ENCODE data around the gene FLNC. TPM values are rescaled to one million over a fixed set of nuclear protein-coding genes. Genes with fewer than 3 reads are reported as not detected.

FLNC gene
- total and polyA plus RNA-seq, 2 donors (not counting 1 experiment from before 2014, with no cell fraction given) = 0.01 TPM; not detected in 1

DNA sequence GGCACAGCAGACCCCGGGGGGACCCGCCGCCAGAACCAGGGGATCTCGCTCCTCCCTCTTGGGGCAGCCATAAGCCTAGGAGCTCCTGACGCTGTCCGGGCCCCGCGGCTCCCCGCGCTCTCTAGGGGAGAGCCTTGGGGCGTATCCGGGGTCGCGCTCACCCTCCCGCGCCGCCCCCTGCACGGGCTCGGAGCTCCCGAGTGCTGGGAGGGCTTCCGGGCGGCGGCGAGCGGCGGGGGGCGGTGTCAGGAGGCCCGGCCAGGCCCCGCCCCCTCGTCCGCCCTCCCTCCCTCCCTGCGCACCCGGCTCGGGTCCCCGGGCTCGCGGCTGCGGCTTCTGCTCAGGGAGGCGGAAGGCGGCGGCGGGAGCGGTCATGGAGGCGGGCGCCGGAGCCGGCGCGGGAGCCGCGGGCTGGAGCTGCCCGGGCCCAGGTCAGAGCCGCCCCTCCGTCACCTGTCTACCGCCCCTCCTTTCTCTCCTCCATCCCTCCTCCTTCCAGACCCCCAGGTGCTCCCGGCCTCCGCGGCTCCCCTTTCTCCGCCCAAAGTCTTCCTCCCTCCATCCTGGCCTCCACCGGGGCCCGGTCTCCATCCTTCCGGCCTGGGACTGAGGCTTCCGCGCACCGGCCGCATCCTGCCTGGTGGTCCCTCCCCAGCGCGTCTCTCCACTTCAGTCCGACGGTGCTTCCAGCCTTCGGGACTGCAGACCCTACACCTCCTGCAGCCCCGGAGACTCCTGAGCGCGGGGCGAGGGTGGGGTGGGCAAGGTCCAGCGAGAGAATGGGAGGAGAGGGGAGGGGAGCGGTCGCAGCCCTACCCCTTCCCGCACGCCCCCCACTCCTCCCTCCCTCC, 38.9 kb upstream of the FLNC start, which contains the start of gene CCDC136:
Gene CCDC136 (plus strand): TSS at position 848 of the 851 bp plus-strand sequence. CDS start 444 bp downstream, outside the sequence.
- DNase-seq = peak; percentile 83
- peak within 1 kb of the TSS; percentile 100 for H3K4me2 ChIP-seq (replicated peaks; ENCODE audit: low read depth, low read length, poor library complexity, severe bottlenecking)
- H3K36me3 ChIP-seq (replicated peaks in 1 of 2; ENCODE audit: control extremely low read depth in 1 of 2, control insufficient read depth in 1 of 2, extremely low read depth in 1 of 2, insufficient read depth in 2 of 2, low read length in 1 of 2) = no peaks in the 10 kb centered on the region
- peak within 1 kb of the TSS; percentile 57 for H3K27ac Mint-ChIP-seq
- no peak for TF ChIP-seq EZH2 (IDR thresholded peaks at IDR 0.05; ENCODE audit: borderline replicate concordance, insufficient read depth, low read depth, low read length, poor library complexity, severe bottlenecking)
- TF ChIP-seq, protein P1, sequence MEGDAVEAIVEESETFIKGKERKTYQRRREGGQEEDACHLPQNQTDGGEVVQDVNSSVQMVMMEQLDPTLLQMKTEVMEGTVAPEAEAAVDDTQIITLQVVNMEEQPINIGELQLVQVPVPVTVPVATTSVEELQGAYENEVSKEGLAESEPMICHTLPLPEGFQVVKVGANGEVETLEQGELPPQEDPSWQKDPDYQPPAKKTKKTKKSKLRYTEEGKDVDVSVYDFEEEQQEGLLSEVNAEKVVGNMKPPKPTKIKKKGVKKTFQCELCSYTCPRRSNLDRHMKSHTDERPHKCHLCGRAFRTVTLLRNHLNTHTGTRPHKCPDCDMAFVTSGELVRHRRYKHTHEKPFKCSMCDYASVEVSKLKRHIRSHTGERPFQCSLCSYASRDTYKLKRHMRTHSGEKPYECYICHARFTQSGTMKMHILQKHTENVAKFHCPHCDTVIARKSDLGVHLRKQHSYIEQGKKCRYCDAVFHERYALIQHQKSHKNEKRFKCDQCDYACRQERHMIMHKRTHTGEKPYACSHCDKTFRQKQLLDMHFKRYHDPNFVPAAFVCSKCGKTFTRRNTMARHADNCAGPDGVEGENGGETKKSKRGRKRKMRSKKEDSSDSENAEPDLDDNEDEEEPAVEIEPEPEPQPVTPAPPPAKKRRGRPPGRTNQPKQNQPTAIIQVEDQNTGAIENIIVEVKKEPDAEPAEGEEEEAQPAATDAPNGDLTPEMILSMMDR (IDR thresholded peaks at IDR 0.05) = no peak
- no peaks in the 10 kb centered on the region for H3K27me3 ChIP-seq (replicated peaks in 1 of 4; ENCODE audit: control extremely low read depth in 1 of 4, control insufficient read depth in 3 of 4, insufficient read depth in 4 of 4, low read length in 3 of 4)
- CTCF ChIA-PET = interaction anchor here (1.2 to 1.3 kb wide), 2 partner anchors 10 to 51 kb away, joined by 3 read pairs; no protein-coding TSS in a partner anchor
- peak within 1 kb of the TSS; percentile 96 for H2AFZ ChIP-seq (ENCODE audit: insufficient read depth, low read depth, low read length, poor library complexity, severe bottlenecking)
- no peak within 1 kb of the TSS for H3K27ac ChIP-seq (ENCODE audit: low read length in 2 of 2)
- POLR2A ChIA-PET = interaction anchor here (0.7 to 1.0 kb wide), 2 partner anchors 52 to 72 kb away, joined by 3 to 4 read pairs; partner anchors contain the start of gene CALU
- ATAC-seq (ENCODE audit: low read depth) = peak; percentile 89
- H3K4me3 Mint-ChIP-seq = peak within 1 kb of the TSS; percentile 84
- no peaks in the 10 kb centered on the region for H4K20me1 ChIP-seq (ENCODE audit: control insufficient read depth, insufficient read depth, low read length, poor library complexity, severe bottlenecking)
- H3K9me3 ChIP-seq (ENCODE audit: control extremely low read depth in 1 of 3, control insufficient read depth in 2 of 3, insufficient read depth in 1 of 3, low read length in 2 of 3) = no peaks in the 10 kb centered on the region
- H3K27me3 Mint-ChIP-seq = no peaks in the 10 kb centered on the region
- H3K4me1 ChIP-seq (ENCODE audit: control insufficient read depth in 2 of 2, insufficient read depth in 2 of 2, low read length in 2 of 2) = peaks cover 9 to 15% of the 10 kb centered on the region in 2 donors
- H3K9ac ChIP-seq (ENCODE audit: low read length) = peak within 1 kb of the TSS; percentile 84
- WGBS (ENCODE audit: insufficient coverage) = 1% methylated on average over 69 of the region's 80 CpGs
- no peaks in the 10 kb centered on the region for H3K9me3 Mint-ChIP-seq (ENCODE audit: insufficient read depth)
- intact Hi-C loops (cut with micrococcal nuclease) = loop anchor here (1.0 to 2.0 kb wide), 3 partner anchors 52 to 92 kb away; partner anchors contain the start of genes ATP6V1F and CALU
- H3K4me1 Mint-ChIP-seq = peaks cover 9% of the 10 kb centered on the region
- no peaks in the 10 kb centered on the region for H3K79me2 ChIP-seq (ENCODE audit: control insufficient read depth, insufficient read depth, low read length)
- H3K4me3 ChIP-seq (ENCODE audit: control extremely low read depth in 1 of 5, extremely low read depth in 1 of 5, insufficient read depth in 1 of 5, low read depth in 2 of 5, low read length in 4 of 5) = peak within 1 kb of the TSS; percentile 38 to 87 (median 71)

Measured in B cell (primary cell).